Measurements from ENCODE around the gene SH2B2. TPM values are rescaled to one million over a fixed set of nuclear protein-coding genes. Genes with fewer than 3 reads are reported as not detected.

The SH2B2 gene
- total RNA-seq, 1 donor from 2014 or later = 8.2 TPM

DNA sequence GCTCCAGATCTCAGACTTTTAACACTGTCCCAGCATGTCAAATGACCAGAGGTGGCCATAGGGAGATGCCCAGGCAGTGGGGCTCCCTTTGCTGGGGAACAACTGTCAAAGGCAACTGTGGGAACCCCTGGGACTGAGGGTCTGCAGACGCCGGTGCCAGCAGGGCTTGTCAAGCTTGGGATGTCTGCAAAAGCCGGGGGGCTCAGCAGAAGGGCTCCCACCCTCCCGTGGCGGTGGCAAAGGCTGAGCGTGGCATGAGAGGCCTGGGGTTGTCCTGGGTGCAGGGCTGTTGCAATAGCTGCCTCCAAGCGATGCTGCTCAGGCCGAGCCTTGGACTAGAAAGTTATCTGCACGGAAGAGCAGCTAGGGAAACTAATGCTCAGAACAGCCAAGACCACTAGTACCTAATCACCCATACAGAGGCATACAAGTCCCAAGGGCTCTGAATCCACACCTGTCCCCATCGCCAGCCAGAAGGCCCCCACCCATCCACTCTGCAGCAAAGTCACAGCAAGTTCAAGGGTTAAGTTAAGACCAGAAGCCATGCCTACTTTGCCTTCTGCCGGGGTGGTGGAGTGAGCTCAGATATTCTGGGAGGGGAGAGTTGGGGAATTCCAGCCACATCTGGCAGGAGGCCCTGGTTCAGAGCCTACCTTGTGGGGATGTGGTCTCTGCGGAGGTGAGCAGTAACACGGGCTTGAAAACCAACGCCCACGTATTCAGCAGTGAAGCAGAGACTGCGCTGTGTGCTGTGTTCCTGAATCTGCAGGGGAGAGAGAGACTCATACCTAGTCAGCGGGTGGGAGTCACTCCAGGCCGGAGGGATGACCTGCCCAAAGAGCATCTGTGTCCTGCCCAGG, 4.6 kb downstream of the SH2B2 start:
- TF ChIP-seq CTCF (IDR thresholded peaks at IDR 0.05; ENCODE audit: unreplicated experiment) = no peak
- Mint-ChIP-seq H3K4me3 (no peak overlapping the region), H3K27me3 (ENCODE audit: low read depth) (peaks cover 4% of the 10 kb centered on the region), H3K27ac (no peak overlapping the region), H3K4me1 (peaks cover 16% of the 10 kb centered on the region), H3K36me3 (no peaks in the 10 kb centered on the region), H3K9me3 (no peaks in the 10 kb centered on the region)
- DNase-seq (ENCODE audit: low spot score in 2 of 2, unreplicated experiment in 2 of 2) = peak in 1 of 2 experiments; percentile 16

- Mint-ChIP-seq H3K27ac (no peak overlapping the region), H3K27me3 (ENCODE audit: low read depth) (peaks cover 4% of the 10 kb centered on the region), H3K36me3 (no peaks in the 10 kb centered on the region), H3K9me3 (no peaks in the 10 kb centered on the region), H3K4me3 (no peak overlapping the region), H3K4me1 (peaks cover 16% of the 10 kb centered on the region)
- DNase-seq (ENCODE audit: low spot score in 2 of 2, unreplicated experiment in 2 of 2) = no peak
- no peak for TF ChIP-seq CTCF (IDR thresholded peaks at IDR 0.05; ENCODE audit: unreplicated experiment)
Measured at GRCh38 chr7:102291916-102292267, 5.2 kb downstream of the SH2B2 start.

- Mint-ChIP-seq H3K27ac (no peak overlapping the region), H3K9me3 (no peaks in the 10 kb centered on the region), H3K4me3 (peak overlapping the region; percentile 31), H3K36me3 (no peaks in the 10 kb centered on the region), H3K27me3 (ENCODE audit: low read depth) (peaks cover 4% of the 10 kb centered on the region), H3K4me1 (peaks cover 15% of the 10 kb centered on the region)
- peak in 1 of 2 experiments; percentile 12 for DNase-seq (ENCODE audit: low spot score in 2 of 2, unreplicated experiment in 2 of 2)
- no peak for TF ChIP-seq CTCF (IDR thresholded peaks at IDR 0.05; ENCODE audit: unreplicated experiment)
Measured at GRCh38 chr7:102292813-102293798, 6.4 kb downstream of the SH2B2 start.

DNA sequence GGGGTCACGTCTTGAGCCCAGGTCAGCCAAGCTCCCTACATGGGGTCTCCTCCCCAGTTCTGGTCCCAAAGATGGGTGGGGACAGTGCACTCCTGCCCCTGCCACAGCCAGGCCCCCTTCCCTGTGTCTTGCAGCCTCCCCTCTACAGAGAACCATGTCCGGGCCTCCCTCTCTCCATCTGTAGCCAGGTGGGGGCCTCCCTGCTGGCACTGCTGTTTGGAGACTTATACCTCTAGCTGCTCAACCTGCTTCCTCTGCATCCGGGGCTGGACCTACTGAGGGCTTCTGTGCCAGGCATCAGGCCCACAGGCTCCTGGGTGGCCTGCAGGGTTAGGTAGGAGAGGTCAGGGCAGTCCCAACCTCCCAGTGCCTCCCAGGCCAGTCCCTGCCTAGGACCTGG, 7.9 kb downstream of the SH2B2 start:
- Mint-ChIP-seq H3K36me3 (no peaks in the 10 kb centered on the region), H3K4me3 (no peak overlapping the region), H3K4me1 (peaks cover 11% of the 10 kb centered on the region), H3K27ac (no peak overlapping the region), H3K9me3 (no peaks in the 10 kb centered on the region), H3K27me3 (ENCODE audit: low read depth) (peaks cover 3% of the 10 kb centered on the region)
- no peak for TF ChIP-seq CTCF (IDR thresholded peaks at IDR 0.05; ENCODE audit: unreplicated experiment)
- DNase-seq (ENCODE audit: low spot score in 2 of 2, unreplicated experiment in 2 of 2) = no peak

DNA sequence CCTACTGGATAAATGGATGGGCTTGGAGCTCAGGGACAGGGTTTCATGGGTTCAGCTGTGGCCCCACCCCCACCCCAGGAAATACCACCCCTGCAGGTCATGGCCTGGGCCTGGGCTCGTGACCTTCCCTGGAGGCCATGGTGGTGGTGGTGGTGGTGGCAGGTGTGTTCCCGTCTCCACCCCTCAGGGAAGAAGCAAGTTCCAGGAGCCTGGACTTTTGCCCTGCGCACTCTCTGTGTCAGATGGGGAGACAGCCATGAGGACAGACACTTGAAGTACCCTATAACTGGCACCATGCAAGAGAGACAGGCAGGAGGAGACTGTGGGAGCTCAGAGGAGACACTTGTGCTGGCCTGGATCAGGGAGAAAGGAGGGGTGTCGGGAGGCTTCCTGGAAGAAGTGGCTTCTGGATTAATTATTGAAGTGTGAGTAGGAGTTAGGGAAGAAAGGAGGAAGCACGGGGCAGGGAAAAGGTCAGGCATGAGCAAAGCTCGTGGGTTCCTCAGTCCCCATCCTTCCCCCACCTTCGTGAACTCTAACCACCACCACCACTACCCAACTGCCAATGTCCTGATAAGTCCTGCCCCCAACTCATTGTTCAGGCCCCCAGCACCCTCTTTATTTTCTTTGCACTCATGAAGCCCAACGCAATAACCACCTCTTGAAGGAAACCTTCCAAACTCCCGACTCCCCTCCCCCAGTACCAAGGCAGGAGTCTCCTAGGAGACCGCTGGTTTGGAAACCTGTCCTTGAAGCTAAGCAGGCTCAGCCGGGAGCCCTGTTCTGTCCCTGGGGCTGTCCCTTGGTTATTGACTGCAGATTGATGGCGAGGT, 8.9 kb downstream of the SH2B2 start:
- H3K4me3 Mint-ChIP-seq = no peak overlapping the region
- no peaks in the 10 kb centered on the region for H3K9me3 Mint-ChIP-seq
- no peak for TF ChIP-seq CTCF (IDR thresholded peaks at IDR 0.05; ENCODE audit: unreplicated experiment)
- peaks cover 1% of the 10 kb centered on the region for H3K27me3 Mint-ChIP-seq (ENCODE audit: low read depth)
- no peaks in the 10 kb centered on the region for H3K36me3 Mint-ChIP-seq
- peaks cover 11% of the 10 kb centered on the region for H3K4me1 Mint-ChIP-seq
- no peak overlapping the region for H3K27ac Mint-ChIP-seq
- peak in 1 of 2 experiments; percentile 12 for DNase-seq (ENCODE audit: low spot score in 2 of 2, unreplicated experiment in 2 of 2)

All from mesothelial cell of epicardium (in vitro differentiated cells).